Breast epithelium (tissue), 3 donors: Measurements from ENCODE around the gene GLI3.

Source experiments
- POLR2A ChIP-seq: fragments of 450-650 bp; IDR thresholded peaks from one replicate; pipeline ENCODE4 v1.6.1; 2016; ENCODE audit warnings: antibody characterized with exemption, mild to moderate bottlenecking, moderate library complexity
- POLR2AphosphoS5 ChIP-seq, 3 donors: sonication (generic); formaldehyde crosslinking; IDR thresholded peaks; one replicate each; pipeline ENCODE4 v1.6.1; 2017; ENCODE audit warnings: antibody characterized with exemption in 3 of 3
- TF ChIP-seq, protein P1 (sequence below), 3 donors: fragments of 450-650 bp; IDR thresholded peaks; one replicate each; pipeline ENCODE4 v1.5.1; 2016 to 2017; ENCODE audit warnings: antibody characterized with exemption in 3 of 3, mild to moderate bottlenecking in 3 of 3, moderate library complexity in 3 of 3

DNA sequence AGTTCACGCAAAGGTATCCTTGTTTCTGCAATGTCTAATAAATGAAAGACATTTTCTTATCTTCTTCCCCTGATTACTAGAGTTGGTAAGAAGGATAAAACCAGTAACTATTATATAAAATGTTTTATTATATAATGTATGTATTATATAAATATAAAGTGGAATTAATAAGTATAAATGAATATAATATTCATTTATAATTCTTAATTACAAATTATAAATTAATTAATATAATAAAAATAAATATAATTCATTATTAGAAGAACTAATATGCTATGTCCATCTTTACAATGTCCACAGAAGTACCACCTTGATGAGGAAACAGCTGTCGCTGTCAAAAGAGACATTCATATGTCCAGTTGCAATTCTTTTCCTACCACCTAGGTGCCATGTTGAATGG is 177.7 kb downstream of the GLI3 start:
- TF ChIP-seq POLR2A (no peak), POLR2AphosphoS5 (IDR thresholded peaks at IDR 0.05) (no peak)
- TF ChIP-seq, protein P1, sequence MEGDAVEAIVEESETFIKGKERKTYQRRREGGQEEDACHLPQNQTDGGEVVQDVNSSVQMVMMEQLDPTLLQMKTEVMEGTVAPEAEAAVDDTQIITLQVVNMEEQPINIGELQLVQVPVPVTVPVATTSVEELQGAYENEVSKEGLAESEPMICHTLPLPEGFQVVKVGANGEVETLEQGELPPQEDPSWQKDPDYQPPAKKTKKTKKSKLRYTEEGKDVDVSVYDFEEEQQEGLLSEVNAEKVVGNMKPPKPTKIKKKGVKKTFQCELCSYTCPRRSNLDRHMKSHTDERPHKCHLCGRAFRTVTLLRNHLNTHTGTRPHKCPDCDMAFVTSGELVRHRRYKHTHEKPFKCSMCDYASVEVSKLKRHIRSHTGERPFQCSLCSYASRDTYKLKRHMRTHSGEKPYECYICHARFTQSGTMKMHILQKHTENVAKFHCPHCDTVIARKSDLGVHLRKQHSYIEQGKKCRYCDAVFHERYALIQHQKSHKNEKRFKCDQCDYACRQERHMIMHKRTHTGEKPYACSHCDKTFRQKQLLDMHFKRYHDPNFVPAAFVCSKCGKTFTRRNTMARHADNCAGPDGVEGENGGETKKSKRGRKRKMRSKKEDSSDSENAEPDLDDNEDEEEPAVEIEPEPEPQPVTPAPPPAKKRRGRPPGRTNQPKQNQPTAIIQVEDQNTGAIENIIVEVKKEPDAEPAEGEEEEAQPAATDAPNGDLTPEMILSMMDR (IDR thresholded peaks at IDR 0.05), result no peak
